Right lobe of liver (tissue), 6 donors: Measurements from ENCODE around the gene TBC1D1. TPM values are rescaled to one million over a fixed set of nuclear protein-coding genes. Genes with fewer than 3 reads are reported as not detected.

Experiments used
- ATAC-seq, 4 donors: fragments of 200-7000 bp; cut with Tn5 transposase; one replicate each; pipeline ENCODE4 v1.9.1; 2020; ENCODE audit warnings: mild to moderate bottlenecking in 4 of 4, moderate library complexity in 4 of 4
- DNase-seq, 3 donors: peaks; one replicate each; pipeline ENCODE4 v3.0.0-alpha.2; 2020
- H3K27ac ChIP-seq, 3 donors: fragments of 200-600 bp; one replicate each; pipeline ENCODE4 v1.8.0; 2022
- H3K27me3 ChIP-seq, 2 donors: fragments of 200-600 bp; one replicate each; pipeline ENCODE4 v1.8.0; 2022
- H3K36me3 ChIP-seq, 4 donors: fragments of 200-600 bp; sonication (generic) in 1 of 4; one replicate each; pipeline versions ENCODE4 v1.5.1 to v1.8.0; 2017 to 2022; ENCODE audit warnings: control low read depth in 1 of 4
- H3K4me1 ChIP-seq, 4 donors: fragments of 200-600 bp; sonication (generic) in 1 of 4; one replicate each; pipeline versions ENCODE4 v1.5.1 to v1.8.0; 2017 to 2022; ENCODE audit warnings: control low read depth in 1 of 4
- H3K4me3 ChIP-seq, 3 donors: fragments of 200-600 bp; one replicate each; pipeline ENCODE4 v1.8.0; 2022
- H3K9me3 ChIP-seq, 4 donors: fragments of 200-600 bp; sonication (generic) in 1 of 4; one replicate each; pipeline versions ENCODE4 v1.5.1 to v1.8.0; 2017 to 2022; ENCODE audit warnings: control low read depth in 1 of 4
- CTCF ChIP-seq, 4 donors: fragments of 200-600 bp in 3 of 4; fragments of 450-650 bp in 1 of 4; IDR thresholded peaks; one replicate each; pipeline versions ENCODE4 v1.5.1 to v1.8.0; 2016 to 2022; ENCODE audit warnings: antibody characterized with exemption in 4 of 4, mild to moderate bottlenecking in 2 of 4
- POLR2A ChIP-seq: fragments of 450-650 bp; IDR thresholded peaks from one replicate; pipeline ENCODE4 v1.6.1; 2017; ENCODE audit warnings: antibody characterized with exemption, mild to moderate bottlenecking
- WGBS: methylation state at CpG from one replicate; pipeline ENCODE4 v1.1.6; 2018; ENCODE audit warnings: low coverage, low lambda C conversion rate; ENCODE audit not compliant: insufficient coverage; ENCODE audit errors: missing lambda C conversion rate; 5-methylcytosine and 5-hydroxymethylcytosine counted together
- intact Hi-C, 2 donors: fragments of 100-400 bp; cut with DNase I; formaldehyde crosslinking; loops; one replicate each; pipeline versions ENCODE4 v1.11.2 to v1.14.1; 2022
- total RNA-seq, 6 experiments: library from RNA; depleted of rRNA in 2 of 6; stranded (reverse); fragments of >200 nt in 2 of 6; fragmentation: NEBNext Ultra II Directional in 3 of 6; extraction: Animal tissue kit (Norgen Biotek cat#: 25700) in 3 of 6; gene quantifications; one replicate each; pipeline versions ENCODE4 v1.1.0 to v1.2.4, GENCODE V29; 2016 to 2023
- donor health status: DM: no; HTN: yes; CAD: no.
- donor health status: DM: no; HTN: no; CAD: no.
- donor health status: DM: no; HTN: no; CAD: no.
- donor health status: DM: no; HTN: yes; CAD: no.
- donor health status: DM: no; HTN: yes; CAD: no.

Gene TBC1D1
- total RNA-seq, 6 experiments from 2014 or later = 21.2 to 67.5 (median 35.8) TPM

DNA sequence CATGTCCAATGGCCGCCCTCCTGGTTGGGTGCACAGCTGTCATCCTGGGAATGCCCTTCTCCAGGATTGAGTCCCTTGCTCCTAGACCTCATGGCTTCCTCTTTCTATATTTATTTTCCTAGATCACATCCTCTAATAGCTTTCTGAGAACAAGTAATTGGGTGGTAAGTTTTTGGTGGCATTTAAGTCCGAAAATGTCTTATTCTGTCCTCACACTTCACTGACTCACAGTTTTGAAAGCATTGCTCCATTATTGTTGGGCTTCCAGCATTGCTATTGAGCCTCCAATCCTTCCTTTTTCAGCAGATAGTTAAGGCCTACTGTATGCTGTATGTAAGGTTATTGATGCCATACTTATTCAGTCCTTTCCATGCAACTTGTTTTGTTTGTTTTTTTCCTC is 38.5 kb upstream of the TBC1D1 start:
- TF ChIP-seq CTCF (IDR thresholded peaks at IDR 0.05) = no peak
- H3K27me3 ChIP-seq = no peaks in the 10 kb centered on the region
- no peak for DNase-seq
- WGBS = 70% methylated on average over 2 of the region's 2 CpGs
- ATAC-seq = no peak
- no peaks in the 10 kb centered on the region for H3K9me3 ChIP-seq
- H3K4me1 ChIP-seq = no peaks in the 10 kb centered on the region
- H3K36me3 ChIP-seq = peaks cover 0 to 22% (median 3%) of the 10 kb centered on the region in 4 donors
- intact Hi-C loops = no loop called here
- H3K4me3 ChIP-seq = no peak overlapping the region
- no peak overlapping the region for H3K27ac ChIP-seq

DNA sequence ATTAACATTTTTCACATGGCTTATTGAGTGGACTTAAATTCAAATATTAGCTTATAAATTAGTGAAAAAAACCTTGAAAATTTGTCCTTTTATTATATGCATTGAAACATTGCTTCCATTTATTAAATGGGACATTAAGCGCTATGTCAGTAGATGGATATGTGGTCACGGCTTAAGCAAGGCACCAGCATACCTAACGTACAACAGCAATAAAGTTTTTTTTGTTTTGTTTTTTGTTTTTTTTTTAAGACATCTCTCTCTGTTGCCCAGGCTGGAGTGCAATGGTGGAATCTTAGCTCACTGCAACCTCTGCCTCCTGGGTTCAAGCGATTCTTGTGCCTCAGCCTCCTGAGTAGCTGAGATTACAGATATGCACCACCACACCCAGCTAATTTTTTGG is 32.8 kb upstream of the TBC1D1 start:
- 95% methylated on average over 4 of the region's 4 CpGs for WGBS
- intact Hi-C loops = no loop called here
- Histone ChIP-seq H3K36me3 (no peaks in the 10 kb centered on the region), H3K4me3 (no peak overlapping the region), H3K9me3 (no peaks in the 10 kb centered on the region), H3K27me3 (no peaks in the 10 kb centered on the region), H3K4me1 (no peaks in the 10 kb centered on the region), H3K27ac (no peak overlapping the region)
- DNase-seq = no peak
- TF ChIP-seq CTCF (IDR thresholded peaks at IDR 0.05) (no peak), POLR2A (no peak)
- ATAC-seq = no peak

DNA sequence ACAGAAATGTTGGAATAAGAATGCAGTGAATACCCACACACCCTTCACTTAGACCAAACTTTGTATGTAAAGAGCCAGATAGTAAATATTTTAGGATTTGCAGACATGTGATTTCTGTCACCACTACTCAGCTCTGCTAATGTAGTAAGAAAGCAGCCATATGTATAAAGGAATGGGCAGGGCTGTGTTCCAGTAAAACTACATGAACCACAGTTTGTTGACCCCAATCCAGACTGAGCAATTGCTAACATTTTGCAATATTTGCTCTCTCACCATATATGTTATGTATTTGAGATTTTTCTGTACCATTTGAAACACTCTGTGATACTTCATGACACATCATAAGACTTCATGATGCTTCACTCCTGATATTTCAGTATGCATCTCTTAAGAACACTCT is 32.0 kb upstream of the TBC1D1 start:
- no peak for TF ChIP-seq CTCF (IDR thresholded peaks at IDR 0.05)
- TF ChIP-seq POLR2A = no peak
- Histone ChIP-seq H3K4me1 (no peaks in the 10 kb centered on the region), H3K27ac (no peak overlapping the region), H3K36me3 (no peaks in the 10 kb centered on the region), H3K9me3 (no peaks in the 10 kb centered on the region), H3K27me3 (no peaks in the 10 kb centered on the region), H3K4me3 (no peak overlapping the region)
- intact Hi-C loops = no loop called here
- ATAC-seq (peak; percentile 24 to 65 (median 61)), DNase-seq (no peak)

- Histone ChIP-seq H3K4me3 (no peak overlapping the region), H3K9me3 (no peaks in the 10 kb centered on the region), H3K27me3 (no peaks in the 10 kb centered on the region), H3K4me1 (peaks cover 0 to 2% (median 0%) of the 10 kb centered on the region in 4 donors), H3K36me3 (no peaks in the 10 kb centered on the region), H3K27ac (no peak overlapping the region)
- no peak for DNase-seq
- intact Hi-C loops = no loop called here
- WGBS = 100% methylated on average over 1 of the region's 1 CpG
- ATAC-seq = no peak
- TF ChIP-seq CTCF (IDR thresholded peaks at IDR 0.05) (no peak), POLR2A (no peak)
Measured at GRCh38 chr4:37860266-37860665, 30.6 kb upstream of the TBC1D1 start.

DNA sequence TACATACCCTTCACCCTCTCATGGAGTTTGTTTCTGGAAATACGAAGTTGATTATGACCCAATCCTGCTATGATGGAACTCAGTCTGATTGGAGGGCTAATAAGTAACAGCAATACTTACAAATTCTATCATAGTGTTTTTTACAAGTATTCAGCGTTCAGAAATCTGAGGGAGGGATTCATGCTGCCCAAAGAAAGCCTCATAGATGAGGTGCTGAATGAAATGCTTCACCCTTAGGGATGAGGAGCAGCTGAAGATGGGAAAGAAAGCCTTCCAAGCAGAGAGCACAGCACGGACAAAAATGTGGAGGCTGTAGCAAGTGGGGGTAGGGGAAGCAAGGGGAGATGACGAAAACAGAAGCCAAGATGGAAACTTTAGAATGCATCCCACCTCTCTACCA is 27.9 kb upstream of the TBC1D1 start:
- intact Hi-C loops = no loop called here
- no peaks in the 10 kb centered on the region for H3K27me3 ChIP-seq
- H3K27ac ChIP-seq = no peak overlapping the region
- no peak for DNase-seq
- H3K4me3 ChIP-seq = no peak overlapping the region
- 79% methylated on average over 4 of the region's 4 CpGs for WGBS
- H3K9me3 ChIP-seq = no peaks in the 10 kb centered on the region
- TF ChIP-seq CTCF (IDR thresholded peaks at IDR 0.05) (no peak), POLR2A (no peak)
- ATAC-seq = no peak
- peaks cover 0 to 12% (median 2%) of the 10 kb centered on the region in 4 donors for H3K4me1 ChIP-seq
- H3K36me3 ChIP-seq = no peaks in the 10 kb centered on the region
